ENCODE data around the gene TMEM120B. TPM values are rescaled to one million over a fixed set of nuclear protein-coding genes. Genes with fewer than 3 reads are reported as not detected.
"Not testable (repeated sequence)": the region's sequence is repeated elsewhere in the genome, so short reads cannot be mapped to it uniquely, and the experiment has no call there.

Gene TMEM120B
- total RNA-seq, 1 donor from 2014 or later: 14.1 TPM

DNA sequence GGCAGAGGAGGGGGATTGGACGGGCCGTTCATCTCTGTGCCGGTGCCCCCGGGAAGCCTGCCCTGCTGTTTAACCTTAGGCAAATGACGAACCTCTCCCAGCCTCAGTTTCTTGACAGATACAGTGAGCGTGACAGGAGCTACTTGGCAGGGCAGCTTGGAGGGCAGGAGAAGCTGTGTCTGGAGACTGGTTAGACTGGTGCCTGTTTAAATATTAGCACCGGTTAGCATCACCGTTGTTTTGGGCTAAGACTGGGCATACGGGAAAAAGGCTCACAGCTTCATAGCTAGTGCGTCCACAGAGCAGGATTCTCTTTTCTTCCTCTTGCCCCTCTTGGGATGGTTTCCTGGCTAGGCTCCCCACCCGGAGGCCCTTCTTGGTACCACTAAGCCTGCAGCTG, 42.3 kb downstream of the TMEM120B start:
- H3K27me3 Mint-ChIP-seq (ENCODE audit: low read depth): no peaks in the 10 kb centered on the region
- intact Hi-C loops (cut with micrococcal nuclease): no loop called here
- H3K27ac Mint-ChIP-seq: no peak overlapping the region
- no peaks in the 10 kb centered on the region for H3K9me3 Mint-ChIP-seq
- no peak overlapping the region for H3K4me3 Mint-ChIP-seq (ENCODE audit: low read depth)
- DNase-seq (ENCODE audit: low spot score): no peak
- H3K4me1 Mint-ChIP-seq (ENCODE audit: low read depth): peaks cover 10% of the 10 kb centered on the region
- H3K36me3 Mint-ChIP-seq (ENCODE audit: low read depth): peaks cover 10% of the 10 kb centered on the region

DNA sequence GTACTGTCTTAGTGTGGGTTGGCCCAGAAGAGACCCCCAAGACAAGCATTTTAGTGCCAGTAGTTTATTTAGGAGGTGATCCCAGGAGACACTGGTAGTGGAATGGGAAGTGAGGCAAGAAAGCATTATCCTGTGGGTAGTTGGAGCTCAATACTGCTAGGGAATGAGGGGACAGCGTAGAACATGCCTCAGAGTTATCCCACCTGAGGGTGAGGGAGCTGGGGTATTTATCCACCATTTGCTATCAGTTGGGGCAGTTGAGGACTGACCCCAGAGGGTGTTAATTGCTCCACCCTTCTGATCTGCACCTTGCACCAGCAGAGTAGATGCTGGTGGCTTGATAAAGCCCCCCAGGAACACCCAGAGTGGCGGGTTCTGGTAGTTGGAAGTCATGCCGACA, 43.0 kb downstream of the TMEM120B start:
- Mint-ChIP-seq H3K36me3 (ENCODE audit: low read depth) (peaks cover 6% of the 10 kb centered on the region), H3K27ac (peak overlapping the region; percentile 21), H3K4me1 (ENCODE audit: low read depth) (peaks cover 10% of the 10 kb centered on the region), H3K4me3 (ENCODE audit: low read depth) (no peak overlapping the region), H3K27me3 (ENCODE audit: low read depth) (no peaks in the 10 kb centered on the region), H3K9me3 (no peaks in the 10 kb centered on the region)
- no peak for DNase-seq (ENCODE audit: low spot score)
- intact Hi-C loops (cut with micrococcal nuclease): no loop called here

DNA sequence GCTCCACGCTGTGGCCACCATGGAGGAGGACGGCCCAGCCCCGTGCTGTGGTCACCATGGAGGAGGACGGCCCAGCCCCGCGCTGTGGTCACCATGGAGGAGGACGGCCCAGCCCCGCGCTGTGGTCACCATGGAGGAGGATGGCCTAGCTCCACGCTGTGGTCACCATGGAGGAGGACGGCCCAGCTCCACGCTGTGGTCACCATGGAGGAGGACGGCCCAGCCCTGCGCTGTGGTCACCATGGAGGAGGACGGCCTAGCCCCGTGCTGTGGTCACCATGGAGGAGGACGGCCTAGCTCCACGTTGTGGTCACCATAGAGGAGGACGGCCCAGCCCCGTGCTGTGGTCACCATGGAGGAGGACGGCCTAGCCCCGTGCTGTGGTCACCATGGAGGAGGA, 46.0 kb downstream of the TMEM120B start:
- H3K27me3 Mint-ChIP-seq (ENCODE audit: low read depth); H3K27ac Mint-ChIP-seq: not testable (repeated sequence)

DNA sequence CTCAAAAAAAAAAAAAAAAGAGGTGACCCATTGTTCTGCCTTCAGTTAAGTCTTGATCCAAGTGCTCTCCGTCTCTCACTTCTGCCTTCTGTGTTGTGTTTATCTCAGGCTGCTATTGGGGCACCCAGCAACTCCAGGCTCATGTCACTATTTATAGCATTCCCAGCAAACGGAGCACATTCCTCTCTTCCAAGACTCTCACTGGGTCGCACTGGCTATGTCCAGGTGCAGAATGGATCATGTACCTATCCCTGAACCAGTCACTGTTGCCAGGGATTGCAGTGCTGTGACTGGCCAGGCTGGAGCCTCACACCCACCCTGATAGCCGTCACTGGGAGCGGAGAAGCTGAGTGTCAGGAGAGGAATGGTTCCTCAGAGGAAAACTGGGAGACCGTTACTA, 49.7 kb downstream of the TMEM120B start:
- no peak overlapping the region for H3K27ac Mint-ChIP-seq

More for the DNA sequence above, 46.0 kb downstream of the TMEM120B start:
- H3K9me3 Mint-ChIP-seq; H3K4me3 Mint-ChIP-seq (ENCODE audit: low read depth); H3K36me3 Mint-ChIP-seq (ENCODE audit: low read depth); H3K4me1 Mint-ChIP-seq (ENCODE audit: low read depth); DNase-seq (ENCODE audit: low spot score); intact Hi-C loops (cut with micrococcal nuclease): not testable (repeated sequence)

DNA sequence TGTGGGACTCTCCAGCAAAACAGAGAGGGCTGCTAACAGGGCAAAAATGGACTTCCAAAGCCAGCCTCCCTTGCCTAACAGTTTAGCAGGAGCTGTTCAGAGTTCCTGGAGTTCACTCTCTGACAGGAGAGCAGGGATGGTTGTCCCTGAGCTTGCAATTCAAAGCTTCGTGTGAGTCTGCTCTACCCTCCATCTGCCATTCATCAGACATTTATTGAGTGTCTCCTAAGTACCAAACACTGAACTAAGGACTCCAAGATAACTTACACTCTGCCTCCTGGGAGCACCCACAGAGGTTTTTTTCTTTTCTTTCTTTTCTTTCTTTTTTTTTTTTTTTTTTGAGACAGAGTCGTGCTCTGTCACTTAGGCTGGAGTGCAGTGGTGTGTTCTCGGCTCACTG, 52.3 kb downstream of the TMEM120B start:
- H3K9me3 Mint-ChIP-seq: no peaks in the 10 kb centered on the region
- no peaks in the 10 kb centered on the region for H3K4me1 Mint-ChIP-seq (ENCODE audit: low read depth)

More for the DNA sequence above, 49.7 kb downstream of the TMEM120B start:
- DNase-seq (ENCODE audit: low spot score): no peak
- intact Hi-C loops (cut with micrococcal nuclease): no loop called here
- H3K9me3 Mint-ChIP-seq: no peaks in the 10 kb centered on the region
- H3K4me3 Mint-ChIP-seq (ENCODE audit: low read depth): no peak overlapping the region
- no peaks in the 10 kb centered on the region for H3K36me3 Mint-ChIP-seq (ENCODE audit: low read depth)
- no peaks in the 10 kb centered on the region for H3K27me3 Mint-ChIP-seq (ENCODE audit: low read depth)
- no peaks in the 10 kb centered on the region for H3K4me1 Mint-ChIP-seq (ENCODE audit: low read depth)

DNA sequence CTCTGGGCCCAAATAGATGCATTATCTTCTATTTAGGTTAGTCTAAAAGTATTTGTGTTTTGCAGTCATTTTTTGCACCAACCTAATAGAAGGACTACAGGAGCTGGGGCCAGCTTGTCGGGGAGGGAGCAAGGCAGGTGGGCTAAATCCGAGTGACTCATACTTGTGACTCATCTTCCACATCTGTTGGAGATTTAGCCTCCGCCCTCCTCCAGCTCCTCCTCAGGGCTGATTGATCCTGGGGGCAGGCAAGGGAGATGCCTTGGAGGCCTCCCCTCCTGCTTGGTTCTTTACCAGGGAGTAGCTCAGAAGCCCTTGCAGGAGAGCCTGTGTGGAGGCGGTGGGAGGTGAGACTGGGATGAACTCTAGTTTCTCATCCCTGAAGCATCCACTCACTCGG, 53.0 kb downstream of the TMEM120B start:
- intact Hi-C loops (cut with micrococcal nuclease): no loop called here
- H3K27me3 Mint-ChIP-seq (ENCODE audit: low read depth): no peaks in the 10 kb centered on the region
- no peaks in the 10 kb centered on the region for H3K9me3 Mint-ChIP-seq
- no peak overlapping the region for H3K27ac Mint-ChIP-seq
- H3K4me1 Mint-ChIP-seq (ENCODE audit: low read depth): no peaks in the 10 kb centered on the region
- H3K4me3 Mint-ChIP-seq (ENCODE audit: low read depth): no peak overlapping the region
- H3K36me3 Mint-ChIP-seq (ENCODE audit: low read depth): no peaks in the 10 kb centered on the region
- DNase-seq (ENCODE audit: low spot score): no peak

More for the DNA sequence above, 52.3 kb downstream of the TMEM120B start:
- H3K27me3 Mint-ChIP-seq (ENCODE audit: low read depth): no peaks in the 10 kb centered on the region
- DNase-seq (ENCODE audit: low spot score): no peak
- H3K4me3 Mint-ChIP-seq (ENCODE audit: low read depth): no peak overlapping the region
- no peak overlapping the region for H3K27ac Mint-ChIP-seq
- H3K36me3 Mint-ChIP-seq (ENCODE audit: low read depth): no peaks in the 10 kb centered on the region
- intact Hi-C loops (cut with micrococcal nuclease): no loop called here

DNA sequence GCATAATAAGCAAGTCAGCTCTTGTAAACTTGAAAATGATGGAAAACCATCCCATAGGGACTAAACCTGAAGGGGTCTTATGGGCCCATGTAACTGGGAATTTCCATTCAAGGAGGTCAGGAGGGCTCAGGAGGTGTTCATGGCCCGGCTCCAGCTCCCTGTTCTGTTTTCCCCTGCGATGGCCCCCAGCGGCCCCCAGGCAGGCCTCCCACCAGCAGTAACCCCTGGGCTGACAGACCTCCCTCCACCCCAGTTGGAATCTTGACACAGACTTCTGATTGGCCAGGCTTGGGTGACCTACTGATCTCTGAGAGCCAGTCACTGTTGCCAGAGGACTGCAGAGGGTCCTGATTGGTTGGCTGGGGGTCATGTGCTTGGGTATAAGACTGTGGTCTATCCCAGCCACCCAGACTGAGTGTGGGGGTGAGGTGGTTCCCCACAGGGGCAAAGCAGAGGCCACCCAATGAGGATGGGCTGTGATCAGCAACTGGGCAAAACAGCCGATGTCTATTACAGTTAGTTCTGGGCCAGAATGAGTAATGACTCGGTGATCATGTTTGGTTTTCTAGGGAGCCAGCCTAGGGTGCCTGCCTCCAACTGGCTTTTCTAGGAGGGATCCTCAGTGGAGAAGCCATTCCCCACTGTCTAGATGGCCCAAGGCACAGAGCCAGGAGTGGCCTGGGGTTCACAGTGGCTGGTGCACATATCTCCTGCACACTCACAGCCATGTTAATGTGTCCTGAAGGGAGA, 53.9 kb downstream of the TMEM120B start:
- intact Hi-C loops (cut with micrococcal nuclease): no loop called here
- H3K27ac Mint-ChIP-seq: no peak overlapping the region
- no peaks in the 10 kb centered on the region for H3K27me3 Mint-ChIP-seq (ENCODE audit: low read depth)
- H3K4me1 Mint-ChIP-seq (ENCODE audit: low read depth): no peaks in the 10 kb centered on the region
- H3K9me3 Mint-ChIP-seq: no peaks in the 10 kb centered on the region
- DNase-seq (ENCODE audit: low spot score): no peak
- no peak overlapping the region for H3K4me3 Mint-ChIP-seq (ENCODE audit: low read depth)
- H3K36me3 Mint-ChIP-seq (ENCODE audit: low read depth): no peaks in the 10 kb centered on the region

DNA sequence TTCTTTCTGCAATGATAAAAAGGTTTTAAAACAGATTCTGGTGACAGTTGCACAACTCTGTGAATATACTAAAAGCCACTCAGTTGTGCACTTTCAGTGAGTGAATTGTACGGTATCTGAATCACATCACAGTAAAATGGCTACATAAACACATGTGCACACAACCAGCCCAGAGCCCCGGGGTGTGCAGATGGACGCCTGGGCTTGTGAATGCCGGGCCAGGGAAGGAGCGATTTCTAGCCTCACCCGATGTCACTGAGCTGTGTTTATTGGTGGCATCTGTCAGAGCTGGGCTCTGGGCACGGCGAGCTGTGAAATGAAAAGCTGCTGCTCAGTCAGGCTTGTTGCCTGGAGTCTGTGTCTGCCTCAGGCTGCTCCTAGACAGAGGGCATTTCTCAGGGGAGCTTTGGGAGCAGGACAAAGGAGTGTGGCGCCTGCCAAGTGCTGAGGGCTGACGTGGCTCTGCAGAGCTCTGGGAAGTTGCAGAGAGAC, 55.0 kb downstream of the TMEM120B start:
- intact Hi-C loops (cut with micrococcal nuclease): no loop called here
- no peaks in the 10 kb centered on the region for H3K9me3 Mint-ChIP-seq

DNA sequence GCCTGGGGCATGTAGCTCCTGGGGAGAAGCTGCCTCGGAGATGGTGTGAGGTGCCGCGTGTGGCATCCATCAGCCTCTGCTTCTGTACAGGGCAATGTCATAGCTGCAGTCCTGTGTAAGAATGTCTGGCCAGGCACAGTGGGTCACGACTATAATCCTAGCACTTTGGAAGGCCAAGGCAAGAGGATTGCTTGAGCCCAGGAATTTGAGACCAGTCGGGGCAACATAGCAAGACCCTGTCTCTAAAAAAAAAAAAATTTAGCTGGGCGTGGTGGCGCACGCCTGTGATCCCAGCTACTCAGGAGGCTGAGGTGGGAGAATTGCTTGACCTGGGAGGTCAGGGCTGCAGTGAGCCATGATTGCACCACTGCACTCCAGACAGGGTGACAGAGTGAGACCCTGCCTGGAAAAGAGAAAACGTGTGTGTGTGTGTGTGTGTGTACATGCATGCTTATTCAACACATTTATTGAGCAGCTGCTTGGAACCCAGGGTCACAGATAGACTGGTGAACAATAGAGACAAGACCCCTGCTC, 56.8 kb downstream of the TMEM120B start:
- H3K36me3 Mint-ChIP-seq (ENCODE audit: low read depth): no peaks in the 10 kb centered on the region
- H3K9me3 Mint-ChIP-seq: no peaks in the 10 kb centered on the region
- no peak for DNase-seq (ENCODE audit: low spot score)
- intact Hi-C loops (cut with micrococcal nuclease): no loop called here
- H3K27me3 Mint-ChIP-seq (ENCODE audit: low read depth): no peaks in the 10 kb centered on the region
- no peak overlapping the region for H3K4me3 Mint-ChIP-seq (ENCODE audit: low read depth)
- H3K4me1 Mint-ChIP-seq (ENCODE audit: low read depth): peaks cover 9% of the 10 kb centered on the region
- no peak overlapping the region for H3K27ac Mint-ChIP-seq

More for the DNA sequence above, 55.0 kb downstream of the TMEM120B start:
- H3K4me1 Mint-ChIP-seq (ENCODE audit: low read depth): peaks cover under 1% of the 10 kb centered on the region
- no peaks in the 10 kb centered on the region for H3K27me3 Mint-ChIP-seq (ENCODE audit: low read depth)
- H3K27ac Mint-ChIP-seq: no peak overlapping the region
- no peak overlapping the region for H3K4me3 Mint-ChIP-seq (ENCODE audit: low read depth)
- DNase-seq (ENCODE audit: low spot score): no peak
- H3K36me3 Mint-ChIP-seq (ENCODE audit: low read depth): no peaks in the 10 kb centered on the region

DNA sequence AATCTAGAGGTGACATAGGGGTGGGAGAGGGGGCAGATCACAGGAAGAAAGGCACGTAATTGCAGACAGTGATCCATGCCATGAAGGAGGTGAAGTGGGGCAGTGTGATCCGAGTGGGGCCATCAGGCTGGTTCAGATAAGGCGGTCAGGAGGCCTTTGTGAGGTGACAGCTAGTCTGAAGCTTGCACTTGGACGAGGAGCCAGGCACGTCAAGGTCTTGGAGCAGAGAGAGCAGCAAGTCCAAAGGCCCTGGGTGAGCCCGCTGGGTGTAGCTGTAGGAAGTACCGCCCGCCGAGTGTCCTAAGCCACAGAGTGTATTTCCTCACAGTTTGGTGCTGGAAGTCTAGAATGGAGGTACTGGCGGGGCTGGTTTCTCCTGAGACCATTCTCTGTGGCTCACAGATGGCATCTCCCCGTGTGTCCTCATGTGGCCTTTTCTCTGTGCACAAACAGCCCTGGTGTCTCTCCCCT, 57.3 kb downstream of the TMEM120B start:
- intact Hi-C loops (cut with micrococcal nuclease): loop anchor here (5.0 kb wide), 1 partner anchor 58 kb away; the partner anchor contains the start of gene TMEM120B
- peaks cover 9% of the 10 kb centered on the region for H3K4me1 Mint-ChIP-seq (ENCODE audit: low read depth)
- H3K27me3 Mint-ChIP-seq (ENCODE audit: low read depth): no peaks in the 10 kb centered on the region
- no peak overlapping the region for H3K4me3 Mint-ChIP-seq (ENCODE audit: low read depth)
- DNase-seq (ENCODE audit: low spot score): no peak
- no peaks in the 10 kb centered on the region for H3K9me3 Mint-ChIP-seq
- H3K27ac Mint-ChIP-seq: no peak overlapping the region
- H3K36me3 Mint-ChIP-seq (ENCODE audit: low read depth): no peaks in the 10 kb centered on the region

DNA sequence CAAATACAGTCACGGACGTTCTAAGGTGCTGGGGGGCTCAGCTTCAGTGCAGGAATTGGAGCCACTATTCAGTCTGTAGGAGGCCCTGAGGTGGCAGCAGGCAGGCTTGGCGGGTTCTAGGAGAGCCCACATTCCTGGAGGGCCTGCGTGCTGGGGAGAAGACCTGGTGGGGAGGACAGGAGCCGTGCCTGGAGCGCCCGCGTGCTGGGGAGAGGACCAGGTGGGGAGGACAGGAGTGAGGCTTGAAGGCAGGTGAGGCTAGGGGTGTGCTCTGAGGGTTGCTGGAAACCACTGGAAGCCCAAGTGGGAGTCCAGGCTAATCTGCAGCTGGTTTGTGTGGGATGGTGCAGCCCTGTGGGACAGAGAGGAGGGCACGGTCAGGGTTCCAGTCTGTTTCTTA, 57.8 kb downstream of the TMEM120B start:
- intact Hi-C loops (cut with micrococcal nuclease): loop anchor here (5.0 kb wide), 1 partner anchor 58 kb away; the partner anchor contains the start of gene TMEM120B
- Mint-ChIP-seq H3K4me3 (ENCODE audit: low read depth) (no peak overlapping the region), H3K4me1 (ENCODE audit: low read depth) (peaks cover 9% of the 10 kb centered on the region), H3K36me3 (ENCODE audit: low read depth) (no peaks in the 10 kb centered on the region), H3K27ac (no peak overlapping the region), H3K9me3 (no peaks in the 10 kb centered on the region), H3K27me3 (ENCODE audit: low read depth) (no peaks in the 10 kb centered on the region)
- DNase-seq (ENCODE audit: low spot score): no peak

DNA sequence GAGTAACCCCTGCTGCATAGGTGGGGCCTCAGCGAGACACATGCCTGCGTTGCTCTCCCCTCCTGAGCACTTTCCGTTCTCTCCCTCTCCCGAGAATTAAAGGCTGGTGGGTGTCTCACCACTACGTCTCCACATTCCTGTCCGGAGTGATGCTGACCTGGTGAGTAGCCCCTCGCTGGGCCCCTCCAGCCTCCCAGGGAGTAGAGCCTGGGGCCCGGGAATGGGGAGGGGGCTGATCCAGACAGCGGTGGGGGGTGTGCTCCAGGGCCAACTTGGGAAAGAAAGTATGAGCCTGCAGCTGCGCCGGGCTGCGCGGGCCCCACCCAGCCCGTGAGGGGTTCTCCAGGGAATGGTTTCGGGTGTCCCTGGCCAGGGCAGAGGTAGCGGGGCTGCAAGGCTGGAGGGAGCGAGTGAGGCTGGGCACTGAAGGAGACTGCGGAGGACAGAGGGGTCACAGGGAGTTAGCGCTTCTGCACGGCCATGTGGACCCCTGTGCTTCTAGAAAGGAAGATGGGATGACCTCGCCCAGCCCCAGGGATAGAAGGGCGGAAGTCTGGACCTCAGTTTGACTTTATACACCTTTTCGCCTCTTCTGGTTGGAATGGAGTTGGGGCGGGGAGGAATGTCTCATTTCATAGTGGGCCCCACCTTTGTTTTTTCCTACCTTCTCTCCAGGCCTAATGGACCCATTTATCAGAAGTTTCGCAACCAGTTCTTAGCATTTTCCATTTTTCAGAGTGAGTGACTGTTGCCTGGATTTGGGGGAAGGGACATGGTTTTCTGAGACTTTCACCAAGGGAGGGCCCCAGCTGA, 58.5 kb downstream of the TMEM120B start:
- Mint-ChIP-seq H3K36me3 (ENCODE audit: low read depth) (no peaks in the 10 kb centered on the region), H3K9me3 (no peaks in the 10 kb centered on the region), H3K4me1 (ENCODE audit: low read depth) (peaks cover 9% of the 10 kb centered on the region), H3K27ac (no peak overlapping the region), H3K4me3 (ENCODE audit: low read depth) (no peak overlapping the region), H3K27me3 (ENCODE audit: low read depth) (no peaks in the 10 kb centered on the region)
- intact Hi-C loops (cut with micrococcal nuclease): loop anchor here (5.0 kb wide), 1 partner anchor 59 kb away; the partner anchor contains the start of gene TMEM120B
- DNase-seq (ENCODE audit: low spot score): no peak
